Upper lobe of left lung (tissue), 6 donors: ENCODE data around the gene GPC5. TPM values are rescaled to one million over a fixed set of nuclear protein-coding genes. Genes with fewer than 3 reads are reported as not detected.

ENCODE experiments used
- ATAC-seq, 2 donors: fragments of 200-7000 bp; cut with Tn5 transposase; one replicate each; pipeline ENCODE4 v1.9.1; 2022; ENCODE audit warnings: mild to moderate bottlenecking in 2 of 2, moderate library complexity in 2 of 2; ENCODE audit not compliant: low FRiP score in 2 of 2
- DNase-seq, 2 donors: peaks; one replicate each; pipeline ENCODE4 v3.0.0-alpha.2; 2019 to 2020
- H3K27ac ChIP-seq, 4 donors: fragments of 200-600 bp; sonication (generic); one replicate each; pipeline ENCODE4 v1.5.1; 2016 to 2019
- H3K27me3 ChIP-seq, 4 donors: fragments of 200-600 bp; sonication (generic); one replicate each; pipeline ENCODE4 v1.5.1; 2017 to 2019
- H3K36me3 ChIP-seq, 4 donors: fragments of 200-600 bp; sonication (generic); one replicate each; pipeline ENCODE4 v1.5.1; 2016 to 2019
- H3K4me1 ChIP-seq, 4 donors: fragments of 200-600 bp; sonication (generic); one replicate each; pipeline ENCODE4 v1.5.1; 2018 to 2019
- H3K4me3 ChIP-seq, 4 donors: fragments of 200-600 bp; sonication (generic); one replicate each; pipeline ENCODE4 v1.5.1; 2017 to 2019; ENCODE audit warnings: mild to moderate bottlenecking in 2 of 4, moderate library complexity in 1 of 4
- H3K9me3 ChIP-seq, 4 donors: fragments of 200-600 bp; sonication (generic); one replicate each; pipeline ENCODE4 v1.5.1; 2018 to 2019
- CTCF ChIP-seq, 6 experiments: fragments of 450-650 bp in 4 of 6; fragments of 200-600 bp in 2 of 6; sonication (generic) in 2 of 6; IDR thresholded peaks; one replicate each; pipeline ENCODE4 v1.5.1; 2016 to 2019; ENCODE audit warnings: antibody characterized with exemption in 6 of 6
- EP300 ChIP-seq, 4 donors: sonication (generic); formaldehyde crosslinking; IDR thresholded peaks; one replicate each; pipeline ENCODE4 v1.5.1; 2017; ENCODE audit warnings: antibody characterized with exemption in 4 of 4, control low read depth in 2 of 4
- POLR2A ChIP-seq, 4 donors: fragments of 450-650 bp; IDR thresholded peaks; one replicate each; pipeline ENCODE4 v1.5.1; 2016 to 2017; ENCODE audit warnings: antibody characterized with exemption in 4 of 4, mild to moderate bottlenecking in 2 of 4
- POLR2AphosphoS5 ChIP-seq, 2 donors: sonication (generic); formaldehyde crosslinking; IDR thresholded peaks; one replicate each; pipeline ENCODE4 v1.5.1; 2017; ENCODE audit warnings: antibody characterized with exemption in 2 of 2
- WGBS, 2 donors: methylation state at CpG; one replicate each; pipeline ENCODE4 v1.1.5; 2017 to 2018; 5-methylcytosine and 5-hydroxymethylcytosine counted together
- total RNA-seq, 6 donors: library from RNA; depleted of rRNA in 4 of 6; stranded (reverse); fragments of >200 nt in 4 of 6; gene quantifications; one replicate each; pipeline versions ENCODE4 v1.1.0 to v1.2.1, GENCODE V29; 2016 to 2021
- donor health status: DM: no; HTN: no; CAD: no; lungs with moderate emphysema.
- donor health status: DM: no; HTN: yes; CAD: no; lungs with severe emphysema.

GPC5 gene
- total RNA-seq, 6 donors from 2014 or later = 7.6 to 51.4 (median 12.8) TPM

GRCh38 chr13:92589955-92590354, 1191.5 kb downstream of the GPC5 start:
- no peaks in the 10 kb centered on the region for H3K27me3 ChIP-seq
- H3K9me3 ChIP-seq = peaks cover 0 to 2% (median 0%) of the 10 kb centered on the region in 4 donors
- no peaks in the 10 kb centered on the region for H3K36me3 ChIP-seq
- TF ChIP-seq POLR2AphosphoS5 (IDR thresholded peaks at IDR 0.05) (no peak), EP300 (IDR thresholded peaks at IDR 0.05) (no peak), POLR2A (IDR thresholded peaks at IDR 0.05) (no peak), CTCF (IDR thresholded peaks at IDR 0.05) (no peak)
- no peak overlapping the region for H3K27ac ChIP-seq
- no peaks in the 10 kb centered on the region for H3K4me1 ChIP-seq
- no peak overlapping the region for H3K4me3 ChIP-seq
- 73 to 81% methylated on average over 4 of the region's 4 CpGs for WGBS, 2 donors
- ATAC-seq (peak in 1 of 2 donors; percentile 30), DNase-seq (no peak)

- Histone ChIP-seq H3K36me3 (no peaks in the 10 kb centered on the region), H3K27ac (no peak overlapping the region), H3K9me3 (no peaks in the 10 kb centered on the region), H3K4me3 (no peak overlapping the region), H3K27me3 (no peaks in the 10 kb centered on the region), H3K4me1 (no peaks in the 10 kb centered on the region)
- ATAC-seq (no peak), DNase-seq (no peak)
- 18 to 34% methylated on average over 5 of the region's 5 CpGs for WGBS, 2 donors
- TF ChIP-seq POLR2A (IDR thresholded peaks at IDR 0.05) = no peak
- TF ChIP-seq EP300 (IDR thresholded peaks at IDR 0.05) = no peak
- TF ChIP-seq CTCF (IDR thresholded peaks at IDR 0.05) = no peak
- TF ChIP-seq POLR2AphosphoS5 (IDR thresholded peaks at IDR 0.05) = no peak
Observed at GRCh38 chr13:92590503-92590908, 1192.1 kb downstream of the GPC5 start.

- ATAC-seq (no peak), DNase-seq (no peak)
- Histone ChIP-seq H3K9me3 (no peaks in the 10 kb centered on the region), H3K27me3 (no peaks in the 10 kb centered on the region), H3K4me3 (no peak overlapping the region), H3K4me1 (no peaks in the 10 kb centered on the region), H3K27ac (no peak overlapping the region), H3K36me3 (no peaks in the 10 kb centered on the region)
- TF ChIP-seq POLR2AphosphoS5 (IDR thresholded peaks at IDR 0.05) (no peak), POLR2A (IDR thresholded peaks at IDR 0.05) (no peak), CTCF (IDR thresholded peaks at IDR 0.05) (no peak), EP300 (IDR thresholded peaks at IDR 0.05) (no peak)
- 72 to 87% methylated on average over 4 to 5 of the region's 5 CpGs for WGBS, 2 donors
Observed at GRCh38 chr13:92591117-92591516, 1192.7 kb downstream of the GPC5 start.

- Histone ChIP-seq H3K9me3 (no peaks in the 10 kb centered on the region), H3K36me3 (no peaks in the 10 kb centered on the region), H3K4me1 (no peaks in the 10 kb centered on the region), H3K27ac (no peak overlapping the region), H3K4me3 (no peak overlapping the region), H3K27me3 (no peaks in the 10 kb centered on the region)
- TF ChIP-seq POLR2AphosphoS5 (IDR thresholded peaks at IDR 0.05) = no peak
- no peak for TF ChIP-seq CTCF (IDR thresholded peaks at IDR 0.05)
- TF ChIP-seq POLR2A (IDR thresholded peaks at IDR 0.05) = no peak
- TF ChIP-seq EP300 (IDR thresholded peaks at IDR 0.05) = no peak
- no peak for DNase-seq
- no peak for ATAC-seq
- 82 to 90% methylated on average over 7 of the region's 7 CpGs for WGBS, 2 donors
Observed at GRCh38 chr13:92592757-92593156, 1194.3 kb downstream of the GPC5 start.

GRCh38 chr13:92602560-92602959, 1204.1 kb downstream of the GPC5 start:
- Histone ChIP-seq H3K27ac (no peak overlapping the region), H3K9me3 (no peaks in the 10 kb centered on the region), H3K4me1 (no peaks in the 10 kb centered on the region), H3K4me3 (no peak overlapping the region), H3K36me3 (no peaks in the 10 kb centered on the region), H3K27me3 (no peaks in the 10 kb centered on the region)
- no peak for TF ChIP-seq EP300 (IDR thresholded peaks at IDR 0.05)
- no peak for TF ChIP-seq CTCF (IDR thresholded peaks at IDR 0.05)
- no peak for TF ChIP-seq POLR2AphosphoS5 (IDR thresholded peaks at IDR 0.05)
- no peak for TF ChIP-seq POLR2A (IDR thresholded peaks at IDR 0.05)
- no peak for DNase-seq
- ATAC-seq = no peak
- WGBS, 2 donors = 71 to 88% methylated on average over 1 of the region's 1 CpG
